HG03175 (cell line): ENCODE data around the gene CDHR2.
A peak's percentile ranks its signal among the peaks of the same experiment; 100 is the strongest.
"Not testable (repeated sequence)": the region's sequence is repeated elsewhere in the genome, so short reads cannot be mapped to it uniquely, and the experiment has no call there.

ENCODE experiments used
- ATAC-seq: cut with Tn5 transposase; IDR thresholded peaks from one replicate; pipeline ENCODE4 v1.9.1; 2021; ENCODE audit warnings: mild to moderate bottlenecking, moderate library complexity; ENCODE audit not compliant: unreplicated experiment

CDHR2 gene

GRCh38 chr5:176592573-176592972 is 43.4 kb downstream of the CDHR2 start:
- no peak for ATAC-seq

DNA sequence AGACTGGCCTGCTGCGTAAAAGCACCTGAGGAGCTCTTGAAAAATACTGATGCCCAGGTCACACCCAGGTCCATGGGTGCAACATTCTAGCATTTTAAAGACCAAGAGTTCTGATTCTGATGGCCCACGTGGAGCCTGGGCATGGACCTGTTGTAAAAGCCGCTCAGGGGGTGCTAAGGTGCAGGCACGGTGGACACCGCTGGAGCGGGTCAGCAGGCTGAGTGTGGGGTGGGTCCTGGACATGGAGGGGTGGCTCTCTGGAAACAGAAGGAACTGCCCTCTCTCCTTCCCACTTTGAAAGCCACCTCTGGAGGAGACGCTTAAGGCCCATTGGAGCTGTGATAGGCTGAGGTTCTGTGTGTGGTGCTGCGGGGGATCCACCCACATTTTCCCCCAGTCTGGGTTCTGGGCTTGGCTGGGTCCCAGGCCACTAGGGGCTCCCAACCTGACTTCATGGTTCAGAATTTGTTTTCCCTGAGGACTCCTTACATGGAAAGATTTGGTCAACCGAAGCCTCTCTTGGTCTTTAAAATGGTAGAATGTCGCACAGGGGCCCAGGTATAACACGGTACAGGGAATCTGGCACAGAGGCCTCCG is 44.2 kb downstream of the CDHR2 start:
- no peak for ATAC-seq

- no peak for ATAC-seq
Observed at GRCh38 chr5:176594554-176594953, 45.4 kb downstream of the CDHR2 start.

- ATAC-seq: no peak
Observed at GRCh38 chr5:176595386-176595943, 46.3 kb downstream of the CDHR2 start.

DNA sequence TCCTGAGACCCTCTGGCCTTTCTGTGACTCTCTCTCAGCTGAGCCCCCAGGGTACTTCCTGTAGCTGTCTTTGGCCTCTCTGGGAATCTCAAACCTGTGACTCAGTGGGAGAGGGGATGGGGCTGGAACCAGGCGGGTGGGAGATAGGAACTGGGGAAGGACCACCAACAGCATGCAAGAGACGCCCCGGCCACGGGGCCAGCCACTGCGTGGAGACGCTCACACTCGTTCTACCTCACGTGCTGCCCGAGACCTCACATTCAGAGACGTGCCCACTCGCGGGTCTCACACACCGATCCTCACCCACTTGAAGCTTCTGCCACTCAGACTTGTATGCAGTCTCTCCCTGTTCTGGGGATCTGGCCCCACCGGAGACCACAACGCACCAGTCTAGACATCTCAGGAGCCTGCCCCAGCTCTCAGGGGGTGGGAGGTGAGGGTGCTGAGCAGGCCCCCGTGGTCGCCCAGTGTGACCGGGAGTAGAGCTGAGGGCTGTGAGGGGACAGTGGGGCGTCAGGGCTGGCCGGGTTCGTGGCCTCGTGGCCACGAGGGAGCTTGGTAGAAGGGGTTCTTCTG is 47.0 kb downstream of the CDHR2 start:
- ATAC-seq: no peak

DNA sequence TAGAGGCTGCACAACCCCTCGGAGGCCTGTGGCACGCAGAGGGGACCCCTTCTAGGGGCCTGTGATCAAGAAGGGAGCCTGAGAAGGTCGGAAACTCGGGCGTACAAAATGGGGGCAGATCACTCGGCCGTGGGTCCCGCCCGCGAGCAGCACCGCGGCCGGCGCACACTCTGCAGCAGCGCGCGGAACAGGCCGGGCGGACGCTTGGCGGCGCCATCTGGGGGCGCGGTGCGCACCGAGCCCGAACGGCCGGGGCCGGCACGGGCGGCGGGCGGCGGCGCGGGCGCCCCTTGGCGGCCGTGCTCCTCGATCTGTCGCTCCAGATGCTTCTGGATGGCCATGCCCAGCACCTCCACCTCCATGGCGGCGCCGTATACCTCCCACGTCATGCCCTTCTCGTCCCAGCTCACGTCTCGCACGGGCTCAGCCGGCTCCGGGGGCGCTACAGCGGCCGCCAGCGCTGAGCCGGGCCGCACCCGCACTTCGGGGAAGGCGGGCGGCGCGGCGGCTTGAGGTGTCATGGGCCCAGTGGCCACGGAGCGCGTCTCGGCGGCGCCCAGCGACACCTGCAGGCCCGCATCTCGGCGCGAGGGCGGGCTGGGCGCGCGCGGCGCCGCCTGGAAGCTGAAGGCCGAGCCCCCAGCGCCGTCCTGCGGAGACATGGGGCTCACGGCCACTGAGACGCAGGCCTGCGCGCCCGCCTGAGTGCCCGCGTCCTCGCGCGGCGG is 47.7 kb downstream of the CDHR2 start:
- ATAC-seq: peak; percentile 60

GRCh38 chr5:176597417-176598389 is 48.6 kb downstream of the CDHR2 start:
- no peak for ATAC-seq

- not testable (repeated sequence) for ATAC-seq
Observed at GRCh38 chr5:176599749-176600430, 50.7 kb downstream of the CDHR2 start.

DNA sequence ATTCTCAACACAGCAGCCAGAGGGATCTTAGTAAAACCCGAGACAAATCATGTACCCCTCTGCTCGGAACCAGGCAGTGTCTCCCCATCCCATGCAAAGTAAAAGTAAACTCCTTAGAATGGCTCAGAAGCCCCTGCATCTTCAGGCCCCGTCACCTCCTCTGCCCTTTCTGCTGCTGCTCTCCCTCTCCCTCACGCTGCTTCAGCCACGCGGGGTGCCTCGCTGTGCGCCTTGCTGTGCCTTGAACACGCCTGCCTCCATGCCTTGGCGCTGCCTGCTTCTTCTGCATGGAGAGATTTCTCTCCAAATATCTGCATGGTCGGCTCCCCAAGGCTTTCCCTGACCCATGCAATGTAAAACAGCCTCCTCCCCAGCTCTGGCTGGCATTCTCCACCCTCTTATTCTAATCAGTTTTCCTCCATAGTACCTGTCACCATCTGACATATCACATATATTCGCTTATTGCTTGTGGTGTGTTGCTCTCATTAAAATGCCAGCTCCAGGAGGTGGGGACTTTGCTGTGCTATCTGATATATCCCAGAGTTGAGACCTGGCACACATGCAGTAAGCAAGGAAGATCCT is 52.9 kb downstream of the CDHR2 start:
- ATAC-seq: no peak

DNA sequence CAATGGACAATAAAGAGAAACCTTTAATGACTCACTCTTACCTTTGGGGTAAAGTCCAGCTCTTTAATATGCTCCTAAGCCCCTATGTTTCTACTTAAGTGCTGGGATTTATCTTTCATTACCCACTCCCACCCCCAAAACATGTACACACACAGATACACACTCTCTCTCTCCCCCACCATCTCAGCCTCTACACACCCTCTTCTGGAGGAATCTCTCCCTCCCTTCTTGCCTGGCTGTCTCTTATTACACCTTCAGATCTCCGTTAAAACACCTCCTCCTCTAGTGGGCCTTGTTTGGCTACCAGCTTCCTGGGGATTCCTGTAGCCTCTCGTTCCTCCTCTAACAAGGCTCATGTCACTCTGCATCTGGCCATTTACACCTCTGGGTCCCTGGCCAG is 53.9 kb downstream of the CDHR2 start:
- ATAC-seq: no peak

DNA sequence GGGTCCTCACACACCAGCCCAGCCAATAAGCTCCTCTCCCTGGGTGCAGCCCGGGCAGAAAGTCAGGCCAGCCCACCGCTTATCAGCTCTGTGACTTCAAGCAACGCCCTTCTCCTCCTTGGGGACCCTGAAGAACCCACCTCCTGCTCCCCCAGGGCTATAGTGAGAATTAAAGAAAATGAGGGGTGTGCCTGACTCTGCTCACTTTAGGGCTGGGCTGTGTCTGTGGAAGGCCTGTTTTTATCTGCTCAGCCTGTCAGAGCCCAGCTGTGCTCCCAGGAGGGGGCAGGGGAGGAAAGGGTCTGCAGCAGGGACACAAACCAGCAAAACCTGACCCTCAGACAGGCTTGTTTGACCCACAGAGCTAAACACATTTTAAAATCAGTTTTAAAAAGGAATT is 56.9 kb downstream of the CDHR2 start:
- ATAC-seq: no peak

DNA sequence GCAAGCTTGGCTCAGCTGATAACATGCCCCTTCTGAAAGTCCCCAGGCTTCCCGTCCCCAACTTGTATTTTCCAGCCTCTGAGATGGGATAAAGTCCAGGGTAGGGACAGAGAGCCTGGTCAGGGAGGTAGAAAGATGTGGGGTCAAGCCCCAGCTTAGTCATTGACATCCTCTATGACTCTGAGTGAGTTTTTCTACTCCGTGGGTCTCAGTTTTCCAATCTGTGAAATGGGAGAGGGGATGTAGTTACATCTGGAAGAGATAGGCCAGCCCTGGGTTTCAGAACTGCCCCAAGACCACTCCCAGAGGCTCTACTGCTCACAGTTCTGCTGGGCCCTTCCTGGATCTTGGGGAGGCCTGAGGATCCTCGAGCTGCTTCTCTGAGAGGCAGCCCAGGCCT is 57.7 kb downstream of the CDHR2 start:
- ATAC-seq: no peak

GRCh38 chr5:176608142-176608705 is 59.1 kb downstream of the CDHR2 start:
- no peak for ATAC-seq

GRCh38 chr5:176608937-176609723 is 60.0 kb downstream of the CDHR2 start:
- ATAC-seq: no peak

- peak; percentile 77 for ATAC-seq
Observed at GRCh38 chr5:176609724-176610434, 60.7 kb downstream of the CDHR2 start, which contains the start of gene GPRIN1. Gene GPRIN1 (minus strand): TSS chr5:176610156. CDS start chr5:176599834, 10,322 bp downstream.

DNA sequence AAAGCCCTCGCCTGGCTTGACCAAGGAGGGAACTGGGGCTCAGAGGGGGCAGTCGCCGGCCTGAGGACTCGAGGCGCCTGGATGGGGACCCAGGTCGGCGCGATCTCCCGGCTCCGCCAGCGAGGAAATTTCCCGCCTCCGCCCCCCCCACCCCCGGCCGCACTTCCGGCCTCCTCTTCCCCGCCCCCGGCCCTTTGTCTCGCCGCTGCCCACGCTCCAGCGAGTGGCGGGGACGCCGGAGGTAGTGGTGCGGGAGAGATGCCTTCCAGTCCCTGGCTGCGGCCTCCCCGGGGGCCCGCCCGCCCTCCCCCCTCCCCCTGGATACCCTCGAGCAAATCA is 61.3 kb downstream of the CDHR2 start:
- ATAC-seq: peak; percentile 13

DNA sequence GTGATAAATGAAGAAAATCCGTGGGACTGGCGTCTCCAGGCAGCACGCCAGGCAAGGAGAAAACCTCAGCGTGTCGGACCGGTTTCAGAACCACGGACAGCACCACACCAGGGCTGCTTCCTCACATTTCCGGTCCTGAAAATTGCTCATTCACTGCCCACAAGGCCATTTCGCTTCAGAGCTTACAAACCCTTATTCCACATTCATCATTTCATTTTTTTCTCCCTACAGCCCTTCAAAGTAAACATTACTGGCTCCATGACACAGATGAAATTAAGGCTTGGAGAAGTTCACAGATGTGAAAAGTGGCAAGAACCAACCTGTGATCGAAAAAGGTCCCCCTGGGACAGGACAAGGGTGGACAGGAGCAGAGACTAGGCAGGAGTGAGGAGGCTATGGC is 62.3 kb downstream of the CDHR2 start:
- ATAC-seq: no peak

DNA sequence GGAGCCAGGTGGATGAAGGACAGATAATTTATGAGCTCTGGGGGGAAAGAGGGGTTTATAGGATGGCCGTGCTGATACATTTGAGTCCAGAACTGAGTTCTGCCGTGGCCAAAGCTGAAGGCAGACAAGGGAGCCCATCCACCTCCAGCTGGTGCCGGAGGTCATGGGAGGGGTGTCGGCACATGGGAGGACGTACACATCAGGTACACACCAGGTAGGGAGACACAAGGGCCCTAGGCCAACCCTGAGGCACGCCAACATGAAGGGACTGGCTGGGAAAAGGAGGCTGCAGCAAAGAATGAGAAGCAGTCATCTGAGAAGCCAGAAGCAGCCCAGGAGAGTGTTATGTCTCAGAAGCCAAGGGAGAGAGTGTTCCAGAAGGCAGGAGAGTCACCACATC is 62.9 kb downstream of the CDHR2 start:
- no peak for ATAC-seq
